DMS114 treated with DMSO at 0.1 percent for 48 hours (cell line): ENCODE measurements around the gene ERC2.

ENCODE experiments used
- DNase-seq: peaks from one replicate; lab custom pipeline; 2025; ENCODE audit not compliant: unreplicated experiment; lab: John Stamatoyannopoulos, UW

ERC2 gene

GRCh38 chr3:55608301-55608937, 859.8 kb downstream of the ERC2 start:
- no peak for DNase-seq

- no peak for DNase-seq
These were observed 860.4 kb downstream of the ERC2 start for GRCh38 chr3:55607844-55608243.

GRCh38 chr3:55607175-55607574, 861.1 kb downstream of the ERC2 start:
- no peak for DNase-seq

GRCh38 chr3:55605443-55606236, 862.6 kb downstream of the ERC2 start:
- no peak for DNase-seq

GRCh38 chr3:55604846-55605245, 863.4 kb downstream of the ERC2 start:
- no peak for DNase-seq

GRCh38 chr3:55604402-55604801, 863.9 kb downstream of the ERC2 start:
- DNase-seq = no peak

GRCh38 chr3:55601366-55602080, 866.7 kb downstream of the ERC2 start:
- DNase-seq = no peak

- DNase-seq = no peak
These were observed 870.0 kb downstream of the ERC2 start for GRCh38 chr3:55598224-55598623.

GRCh38 chr3:55597641-55598040, 870.6 kb downstream of the ERC2 start:
- DNase-seq = no peak

GRCh38 chr3:55596212-55596611, 872.1 kb downstream of the ERC2 start:
- no peak for DNase-seq

GRCh38 chr3:55595420-55595819, 872.8 kb downstream of the ERC2 start:
- no peak for DNase-seq

- DNase-seq = no peak
These were observed 875.7 kb downstream of the ERC2 start for GRCh38 chr3:55592572-55592971.

- no peak for DNase-seq
These were observed 876.4 kb downstream of the ERC2 start for GRCh38 chr3:55591888-55592287.

GRCh38 chr3:55588146-55588765, 880.0 kb downstream of the ERC2 start:
- DNase-seq = no peak

GRCh38 chr3:55585856-55586255, 882.4 kb downstream of the ERC2 start:
- no peak for DNase-seq

GRCh38 chr3:55584716-55585368, 883.4 kb downstream of the ERC2 start:
- no peak for DNase-seq

GRCh38 chr3:55584030-55584429, 884.2 kb downstream of the ERC2 start:
- DNase-seq = no peak

- DNase-seq = no peak
These were observed 884.8 kb downstream of the ERC2 start for GRCh38 chr3:55583475-55583874.

- no peak for DNase-seq
These were observed 888.8 kb downstream of the ERC2 start for GRCh38 chr3:55579496-55579895.

GRCh38 chr3:55576621-55577388, 891.5 kb downstream of the ERC2 start:
- DNase-seq = no peak
